Ovary (tissue), 9 donors: ENCODE results near the gene PHF21B. TPM values are rescaled to one million over a fixed set of nuclear protein-coding genes. Genes with fewer than 3 reads are reported as not detected.

Experiments
- DNase-seq, 5 donors: peaks; one replicate each; pipeline ENCODE4 v3.0.0-alpha.2; 2019 to 2020
- H3K27ac ChIP-seq, 2 donors: fragments of 200-600 bp; one replicate each; pipeline versions ENCODE4 v1.5.1 to v1.8.0; 2019 to 2022
- H3K27me3 ChIP-seq: fragments of 200-600 bp; one replicate; pipeline ENCODE4 v1.8.0; 2022
- H3K36me3 ChIP-seq: fragments of 200-600 bp; sonication (generic); one replicate; pipeline ENCODE4 v1.5.1; 2019
- H3K4me1 ChIP-seq: one replicate; pipeline ENCODE4 v1.8.1; 2013; ENCODE audit warnings: mild to moderate bottlenecking, moderate library complexity; ENCODE audit not compliant: insufficient read depth
- H3K4me3 ChIP-seq: fragments of 200-600 bp; sonication (generic); one replicate; pipeline ENCODE4 v1.5.1; 2017
- H3K9me3 ChIP-seq, 2 donors: fragments of 200-600 bp in 1 of 2; sonication (generic) in 1 of 2; one replicate each; pipeline versions ENCODE4 v1.5.1 to v1.8.1; 2013 to 2019; ENCODE audit warnings: mild to moderate bottlenecking in 1 of 2, moderate library complexity in 1 of 2
- EP300 ChIP-seq: sonication (generic); formaldehyde crosslinking; IDR thresholded peaks from one replicate; pipeline ENCODE4 v1.6.1; 2017; ENCODE audit warnings: antibody characterized with exemption
- POLR2A ChIP-seq: fragments of 450-650 bp; IDR thresholded peaks from one replicate; pipeline ENCODE4 v1.6.1; 2017; ENCODE audit warnings: antibody characterized with exemption, mild to moderate bottlenecking, moderate library complexity
- WGBS, 3 donors: extraction: QIAGEN DNeasy Blood & Tissue Kit in 1 of 3; methylation state at CpG; one replicate each; pipeline versions ENCODE4 v1.1.5 to v1.1.7; 2013 to 2017; 5-methylcytosine and 5-hydroxymethylcytosine counted together
- intact Hi-C, 4 donors: fragments of 100-400 bp; cut with DNase I; formaldehyde crosslinking; loops; one replicate each; pipeline versions ENCODE4 v1.11.0 to v1.15.1; 2022 to 2023
- polyA plus RNA-seq, 2 donors: library from polyadenylated mRNA; stranded (reverse); fragments of 200-250 nt in 1 of 2; fragments of 350-450 nt in 1 of 2; fragmentation: Illumina TruSeq in 1 of 2; extraction: RNeasy Lipid Tissue Mini Kit (QIAGEN cat#74804) in 1 of 2; gene quantifications; one replicate each; pipeline ENCODE4 v1.2.3, GENCODE V29; 2013 to 2014
- total RNA-seq, 7 donors: library from RNA; depleted of rRNA in 2 of 7; stranded (reverse); fragments of >200 nt in 2 of 7; fragmentation: NEBNext Ultra II Directional in 3 of 7; extraction: Animal tissue kit (Norgen Biotek cat#: 25700) in 3 of 7; gene quantifications; one replicate each; pipeline versions ENCODE4 v1.1.0 to v1.2.4, GENCODE V29; 2016 to 2023
- TF ChIP-seq, protein P1 (sequence below), 3 donors: fragments of 450-650 bp in 2 of 3; fragments of 200-600 bp in 1 of 3; IDR thresholded peaks; one replicate each; pipeline versions ENCODE4 v1.5.1 to v1.8.0; 2016 to 2022; ENCODE audit warnings: antibody characterized with exemption in 3 of 3, mild to moderate bottlenecking in 1 of 3
- donor health status: DM: no; HTN: no; CAD: no; lungs with moderate emphysema.
- donor health status: DM: no; HTN: no; CAD: no.
- donor health status: Bipolar disorder and iron deficiency.
- donor health status: DM: yes; HTN: yes; CAD: no.
- donor health status: DM: no; HTN: no; CAD: no.
- donor health status: DM: yes; HTN: yes; CAD: no.

PHF21B gene
- total and polyA plus RNA-seq, 9 donors, result 0.95 to 10.7 (median 6.4) TPM

DNA sequence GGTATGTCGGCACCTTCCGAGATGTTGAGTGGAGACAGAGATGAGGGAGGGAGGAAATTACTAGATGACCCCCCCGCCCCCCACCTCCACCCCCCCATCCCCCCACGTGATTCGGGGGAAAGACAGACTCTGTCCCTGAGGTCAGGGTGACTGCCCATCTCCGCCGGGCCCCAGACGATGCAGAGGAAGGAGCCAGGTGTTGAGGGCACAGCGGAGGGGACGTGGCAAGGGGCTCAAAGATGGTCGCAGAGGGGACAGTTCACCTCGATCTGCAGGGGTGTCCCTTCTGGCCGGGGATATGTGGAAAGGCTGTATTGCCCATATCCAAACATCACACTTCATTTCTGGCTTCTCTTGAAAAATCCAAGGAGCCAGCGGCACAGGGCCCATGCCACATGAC, 14.1 kb downstream of the PHF21B start:
- H3K4me1 ChIP-seq, result no peaks in the 10 kb centered on the region
- H3K9me3 ChIP-seq, result no peaks in the 10 kb centered on the region
- H3K36me3 ChIP-seq, result no peaks in the 10 kb centered on the region
- no peak for DNase-seq
- no peaks in the 10 kb centered on the region for H3K27me3 ChIP-seq
- intact Hi-C loops, result no loop called here
- 71 to 84% (median 79%) methylated on average over 14 of the region's 14 CpGs for WGBS, 3 donors
- TF ChIP-seq EP300 (no peak), POLR2A (no peak)
- TF ChIP-seq, protein P1, sequence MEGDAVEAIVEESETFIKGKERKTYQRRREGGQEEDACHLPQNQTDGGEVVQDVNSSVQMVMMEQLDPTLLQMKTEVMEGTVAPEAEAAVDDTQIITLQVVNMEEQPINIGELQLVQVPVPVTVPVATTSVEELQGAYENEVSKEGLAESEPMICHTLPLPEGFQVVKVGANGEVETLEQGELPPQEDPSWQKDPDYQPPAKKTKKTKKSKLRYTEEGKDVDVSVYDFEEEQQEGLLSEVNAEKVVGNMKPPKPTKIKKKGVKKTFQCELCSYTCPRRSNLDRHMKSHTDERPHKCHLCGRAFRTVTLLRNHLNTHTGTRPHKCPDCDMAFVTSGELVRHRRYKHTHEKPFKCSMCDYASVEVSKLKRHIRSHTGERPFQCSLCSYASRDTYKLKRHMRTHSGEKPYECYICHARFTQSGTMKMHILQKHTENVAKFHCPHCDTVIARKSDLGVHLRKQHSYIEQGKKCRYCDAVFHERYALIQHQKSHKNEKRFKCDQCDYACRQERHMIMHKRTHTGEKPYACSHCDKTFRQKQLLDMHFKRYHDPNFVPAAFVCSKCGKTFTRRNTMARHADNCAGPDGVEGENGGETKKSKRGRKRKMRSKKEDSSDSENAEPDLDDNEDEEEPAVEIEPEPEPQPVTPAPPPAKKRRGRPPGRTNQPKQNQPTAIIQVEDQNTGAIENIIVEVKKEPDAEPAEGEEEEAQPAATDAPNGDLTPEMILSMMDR (IDR thresholded peaks at IDR 0.05), result no peak
- no peak overlapping the region for H3K27ac ChIP-seq
- H3K4me3 ChIP-seq, result no peak overlapping the region

DNA sequence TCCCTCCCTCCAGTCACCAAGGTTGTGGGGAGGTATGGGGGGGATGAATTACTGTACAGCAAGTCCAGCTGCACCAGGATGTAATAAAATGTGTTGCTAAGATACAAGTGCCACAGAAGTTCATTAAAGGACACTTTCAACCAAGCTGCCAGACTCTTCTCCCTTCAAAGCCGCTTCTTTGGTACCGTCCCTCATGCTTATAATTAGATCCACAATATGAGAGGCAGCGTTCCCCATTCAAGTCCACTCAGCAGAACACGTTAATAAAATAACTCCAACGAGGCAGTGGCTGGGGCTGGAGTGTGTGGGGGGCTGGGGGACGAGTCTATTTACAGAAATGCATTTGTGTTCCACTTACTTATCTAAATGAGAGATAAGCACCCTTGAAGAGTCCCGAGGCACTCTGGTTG, 14.7 kb downstream of the PHF21B start:
- Histone ChIP-seq H3K27ac (no peak overlapping the region), H3K9me3 (no peaks in the 10 kb centered on the region), H3K4me3 (no peak overlapping the region), H3K27me3 (no peaks in the 10 kb centered on the region), H3K4me1 (no peaks in the 10 kb centered on the region), H3K36me3 (no peaks in the 10 kb centered on the region)
- TF ChIP-seq, protein P1 (IDR thresholded peaks at IDR 0.05), result no peak
- TF ChIP-seq EP300 (no peak), POLR2A (no peak)
- intact Hi-C loops, result no loop called here
- no peak for DNase-seq
- 21 to 32% (median 30%) methylated on average over 7 of the region's 7 CpGs for WGBS, 3 donors

GRCh38 chr22:44994399-44995104, 15.3 kb downstream of the PHF21B start:
- intact Hi-C loops, result no loop called here
- no peak for DNase-seq
- H3K9me3 ChIP-seq, result no peaks in the 10 kb centered on the region
- H3K4me3 ChIP-seq, result no peak overlapping the region
- TF ChIP-seq POLR2A (no peak), EP300 (no peak)
- TF ChIP-seq, protein P1 (IDR thresholded peaks at IDR 0.05), result no peak
- no peak overlapping the region for H3K27ac ChIP-seq
- H3K4me1 ChIP-seq, result no peaks in the 10 kb centered on the region
- H3K27me3 ChIP-seq, result no peaks in the 10 kb centered on the region
- WGBS, 3 donors, result 70 to 80% (median 73%) methylated on average over 19 of the region's 19 CpGs
- H3K36me3 ChIP-seq, result no peaks in the 10 kb centered on the region

DNA sequence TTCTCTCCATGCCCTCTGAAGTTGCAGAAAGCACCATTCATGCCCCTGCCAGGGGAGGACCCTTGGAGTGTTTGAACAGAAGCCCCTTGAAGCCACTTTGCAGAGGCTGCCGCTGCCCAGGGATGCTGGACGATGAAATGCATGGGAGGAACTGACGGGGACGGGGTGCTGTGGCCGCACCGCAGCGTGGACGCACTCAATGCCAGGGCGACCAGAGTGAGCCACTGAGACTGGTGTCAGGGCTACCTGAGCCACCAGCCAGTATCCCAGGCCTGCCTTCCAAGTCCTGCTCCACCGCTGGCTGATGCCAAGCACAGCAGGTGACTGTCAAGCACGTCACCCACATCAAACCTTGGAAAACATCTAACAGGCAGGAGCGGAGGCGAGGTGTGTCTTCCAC, 17.6 kb downstream of the PHF21B start:
- Histone ChIP-seq H3K27ac (no peak overlapping the region), H3K9me3 (no peaks in the 10 kb centered on the region), H3K27me3 (no peaks in the 10 kb centered on the region), H3K4me1 (no peaks in the 10 kb centered on the region), H3K36me3 (no peaks in the 10 kb centered on the region), H3K4me3 (no peak overlapping the region)
- no peak for DNase-seq
- intact Hi-C loops, result no loop called here
- WGBS, 3 donors, result 93 to 96% (median 95%) methylated on average over 13 of the region's 13 CpGs
- TF ChIP-seq POLR2A (no peak), EP300 (no peak)
- TF ChIP-seq, protein P1 (IDR thresholded peaks at IDR 0.05), result no peak
